G401 (cell line): ENCODE measurements around the gene ZNF792. TPM values are rescaled to one million over a fixed set of nuclear protein-coding genes. Genes with fewer than 3 reads are reported as not detected.
"Not testable (repeated sequence)": the region's sequence is repeated elsewhere in the genome, so short reads cannot be mapped to it uniquely, and the experiment has no call there.

ENCODE experiments used
- DNase-seq: peaks from one replicate; pipeline ENCODE4 v3.0.0-alpha.2; 2015; ENCODE audit warnings: low spot score
- in situ Hi-C: cut with HindIII; loops from 2 replicates; pipeline ENCODE4 v1.10.0; 2016; ENCODE audit warnings: low sequenced_read_pairs, mixed read lengths
- total RNA-seq: library from RNA; depleted of rRNA; stranded (reverse); fragments of >200 nt; shearing (Covaris generic); gene quantifications from 2 replicates; pipeline ENCODE4 v1.2.3, GENCODE V29; 2014; rRNA removed

The ZNF792 gene
- total RNA-seq, 1 experiment from 2014 or later = 8.3 TPM

DNA sequence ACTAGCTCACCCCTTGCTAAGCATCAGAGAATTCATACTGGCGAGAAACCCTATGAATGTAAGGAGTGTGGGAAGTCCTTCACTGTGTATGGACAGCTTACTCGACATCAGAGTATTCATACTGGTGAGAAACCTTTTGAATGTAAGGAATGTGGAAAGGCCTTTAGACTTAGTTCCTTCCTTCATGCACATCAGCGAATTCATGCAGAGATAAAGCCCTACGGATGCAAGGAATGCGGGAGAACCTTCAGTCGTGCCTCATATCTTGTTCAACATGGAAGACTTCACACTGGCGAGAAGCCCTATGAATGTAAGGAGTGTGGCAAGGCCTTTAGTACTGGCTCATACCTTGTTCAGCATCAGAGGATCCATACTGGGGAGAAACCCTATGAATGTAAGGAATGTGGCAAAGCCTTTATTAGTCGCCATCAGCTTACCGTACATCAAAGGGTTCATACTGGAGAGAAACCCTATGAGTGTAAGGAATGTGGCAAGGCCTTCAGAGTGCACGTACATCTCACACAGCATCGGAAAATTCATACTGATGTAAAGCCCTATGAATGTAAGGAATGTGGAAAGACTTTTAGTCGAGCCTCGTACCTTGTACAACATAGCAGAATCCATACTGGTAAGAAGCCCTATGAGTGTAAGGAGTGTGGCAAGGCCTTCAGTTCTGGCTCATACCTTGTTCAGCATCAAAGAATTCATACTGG lies 20.0 kb downstream of the ZNF792 start:
- in situ Hi-C loops = no loop called here
- DNase-seq = no peak

DNA sequence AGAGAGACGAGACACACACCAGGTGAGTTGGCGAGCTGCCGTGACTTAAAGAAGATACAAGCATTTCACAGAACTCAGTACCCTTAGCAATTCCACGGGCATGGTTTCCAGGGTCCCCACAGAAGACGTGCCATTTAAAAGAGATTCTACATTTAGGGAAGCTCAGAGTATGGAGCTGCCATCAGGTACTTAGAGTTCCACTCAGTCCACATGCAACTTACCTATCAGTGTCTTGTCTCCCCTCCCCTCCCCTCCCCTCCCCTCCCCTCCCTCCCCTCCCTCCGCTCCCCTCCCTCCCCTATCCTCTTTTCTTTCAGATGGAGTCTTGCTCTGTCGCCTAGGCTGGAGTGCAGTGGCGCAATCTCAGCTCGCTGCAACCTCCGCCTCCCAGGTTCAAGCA lies 25.1 kb downstream of the ZNF792 start:
- no peak for DNase-seq
- in situ Hi-C loops = no loop called here

DNA sequence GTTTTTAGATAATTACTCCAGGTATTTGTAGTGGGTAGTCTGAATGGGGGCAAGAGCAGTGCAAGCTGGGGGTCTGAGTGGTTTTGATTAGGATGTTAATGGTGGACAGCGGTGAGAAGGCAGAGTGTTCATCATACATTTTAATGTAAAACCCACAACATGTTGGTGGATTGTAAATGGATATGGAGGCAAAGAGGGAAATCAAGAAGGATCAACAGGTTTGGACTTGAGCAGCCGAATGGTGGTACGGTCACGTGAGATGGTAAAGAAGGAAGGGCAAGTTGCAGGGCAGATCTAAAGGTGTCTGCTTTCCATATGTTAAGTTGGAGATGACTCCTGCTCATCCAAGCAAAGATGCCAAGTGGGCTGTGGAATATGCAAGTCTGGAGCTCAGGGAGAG lies 27.8 kb downstream of the ZNF792 start:
- no peak for DNase-seq
- in situ Hi-C loops = no loop called here

DNA sequence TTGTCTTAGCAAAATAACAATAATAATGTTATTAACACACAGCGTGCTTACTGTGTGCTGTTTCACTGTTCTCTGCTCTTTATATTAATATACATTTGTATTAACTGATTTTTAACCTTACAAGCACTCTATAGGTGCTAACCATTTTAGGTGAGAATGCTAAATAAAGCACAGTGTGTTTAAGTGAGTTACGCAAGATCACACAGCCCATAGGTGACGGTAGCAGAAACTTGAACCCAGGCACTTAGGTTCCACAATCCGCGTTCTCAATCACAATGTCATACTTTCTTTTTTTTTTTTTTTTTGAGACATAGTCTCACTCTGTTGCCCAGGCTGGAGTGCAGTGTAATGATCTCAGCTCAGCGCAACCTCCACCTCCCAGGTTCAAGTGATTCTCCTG lies 31.5 kb downstream of the ZNF792 start:
- in situ Hi-C loops = no loop called here
- DNase-seq = no peak

DNA sequence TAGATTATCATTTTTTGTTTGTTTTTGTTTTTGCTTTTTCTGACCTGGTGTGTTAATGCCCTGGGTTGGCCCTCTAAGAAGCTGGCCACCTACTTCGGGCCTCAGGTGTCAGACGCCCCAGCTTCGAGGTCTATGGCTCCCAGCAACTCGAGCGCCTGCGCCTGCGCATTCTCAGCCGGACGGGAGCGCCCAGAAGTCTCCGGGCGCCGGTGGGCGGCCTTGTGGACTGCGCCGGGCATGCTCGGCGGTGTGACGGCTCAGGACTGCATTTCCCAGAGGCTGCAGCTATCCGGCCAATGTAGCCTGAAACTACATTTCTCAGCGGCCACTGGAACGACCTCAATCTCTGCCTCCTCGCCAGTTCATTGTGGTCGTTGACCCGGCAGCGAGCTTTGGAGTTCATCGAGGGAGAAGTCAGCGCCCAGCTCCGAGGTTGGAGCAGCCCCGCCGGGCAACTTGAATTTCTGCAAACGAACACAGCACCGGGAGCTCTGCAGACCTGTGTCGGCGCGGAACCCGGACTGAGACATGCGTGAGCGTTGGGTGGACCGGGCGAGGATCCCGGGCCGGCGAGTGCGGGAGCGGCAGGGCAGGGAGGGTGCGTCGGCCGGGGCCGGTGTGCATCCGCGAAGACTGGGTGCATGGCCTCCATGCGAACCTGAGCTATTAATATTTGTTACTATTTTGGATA lies 37.2 kb downstream of the ZNF792 start, which contains the start of gene ZNF30:
Gene ZNF30, plus strand, starts transcription at position 219 of the 691 bp plus-strand sequence. CDS start 3,045 bp downstream, outside the sequence.
- in situ Hi-C loops = no loop called here
- peak; percentile 94 for DNase-seq

DNA sequence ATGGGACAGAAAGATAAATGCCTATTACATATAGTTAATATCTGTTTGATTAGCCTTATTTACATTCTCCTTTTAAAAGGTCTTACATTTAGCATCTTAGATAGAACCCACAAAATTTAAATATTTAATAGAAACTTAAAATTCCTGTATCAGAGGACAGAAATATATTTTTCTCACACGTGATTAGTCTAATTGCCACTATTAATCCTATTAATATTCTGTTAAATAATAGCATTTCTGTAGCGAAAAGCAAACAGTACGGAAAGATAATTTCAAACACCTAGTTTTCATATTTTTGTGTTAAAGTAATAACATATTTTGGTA lies 37.7 kb downstream of the ZNF792 start:
- DNase-seq = no peak
- in situ Hi-C loops = no loop called here

DNA sequence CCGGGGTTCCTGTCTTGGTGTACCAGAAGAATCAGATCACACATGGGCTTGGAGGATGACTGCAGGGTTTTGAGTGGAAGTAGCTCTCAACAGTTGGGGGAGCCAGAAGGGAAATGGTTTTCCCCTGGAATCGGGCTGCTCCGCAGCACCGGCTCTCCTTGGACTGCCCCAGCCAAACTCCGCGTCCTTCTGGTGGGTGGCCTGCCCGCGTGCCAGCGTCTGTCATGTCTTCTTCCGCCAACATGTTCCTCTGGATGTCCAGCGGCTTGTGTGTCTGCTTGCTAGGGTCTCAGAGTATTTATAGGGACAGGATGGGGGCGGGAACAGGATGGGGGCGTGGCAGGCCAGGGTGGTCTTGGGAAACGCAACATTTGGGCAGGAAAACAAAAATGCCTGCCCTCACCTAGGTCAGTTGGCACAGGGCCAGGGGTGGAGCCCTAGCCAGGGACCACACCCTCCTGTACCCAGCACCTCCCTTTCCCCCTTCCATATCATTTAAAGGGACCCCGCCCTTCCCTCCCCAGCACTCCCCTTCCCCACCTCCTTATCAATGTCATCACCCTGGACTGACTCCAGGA lies 38.7 kb downstream of the ZNF792 start:
- in situ Hi-C loops = no loop called here

DNA sequence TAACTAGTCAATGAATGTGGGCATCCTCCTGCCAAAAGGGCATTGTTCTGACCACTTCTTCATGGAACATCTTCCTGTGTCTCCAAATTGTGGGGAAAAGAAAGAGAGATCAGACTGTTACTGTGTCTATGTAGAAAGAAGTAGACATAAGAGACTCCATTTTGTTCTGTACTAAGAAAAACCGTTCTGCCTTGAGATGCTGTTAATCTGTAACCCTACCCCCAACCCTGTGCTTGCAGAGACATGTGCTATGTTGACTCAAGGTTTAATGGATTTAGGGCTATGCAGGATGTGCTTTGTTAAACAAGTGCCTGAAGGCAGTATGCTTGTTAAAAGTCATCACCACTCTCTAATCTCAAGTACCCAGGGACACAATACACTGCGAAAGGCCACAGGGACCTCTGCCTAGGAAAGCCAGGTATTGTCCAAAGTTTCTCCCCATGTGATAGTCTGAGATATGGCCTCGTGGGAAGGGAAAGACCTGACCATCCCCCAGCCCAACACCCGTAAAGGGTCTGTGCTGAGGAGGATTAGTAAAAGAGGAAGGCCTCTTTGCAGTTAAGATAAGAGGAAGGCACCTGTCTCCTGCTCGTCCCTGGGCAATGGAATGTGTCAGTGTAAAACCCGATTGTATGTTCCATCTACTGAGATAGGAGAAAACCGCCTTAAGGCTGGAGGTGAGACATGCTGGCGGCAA lies 43.8 kb downstream of the ZNF792 start:
- DNase-seq, in situ Hi-C loops: not testable (repeated sequence)

More for the DNA sequence above, 38.7 kb downstream of the ZNF792 start:
- no peak for DNase-seq

DNA sequence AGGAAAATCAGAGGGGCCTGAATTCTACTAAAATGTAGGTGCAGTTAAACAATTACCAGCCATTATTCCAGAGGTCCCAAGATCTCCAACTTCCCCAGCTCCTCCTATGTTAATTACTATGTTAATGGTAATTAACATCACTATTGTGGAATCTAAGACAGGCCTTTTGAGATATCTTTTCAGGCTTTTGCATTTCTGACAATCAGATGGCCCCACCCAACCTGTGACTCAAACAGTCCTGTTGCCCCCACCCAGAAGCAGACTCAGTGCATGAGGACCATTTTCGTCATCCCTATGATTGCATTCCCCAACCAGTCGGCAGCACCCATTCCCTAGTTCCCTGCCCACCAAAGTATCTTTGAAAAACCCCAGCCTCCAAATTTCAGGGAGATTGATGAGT lies 45.8 kb downstream of the ZNF792 start:
- DNase-seq = no peak
- in situ Hi-C loops = no loop called here

DNA sequence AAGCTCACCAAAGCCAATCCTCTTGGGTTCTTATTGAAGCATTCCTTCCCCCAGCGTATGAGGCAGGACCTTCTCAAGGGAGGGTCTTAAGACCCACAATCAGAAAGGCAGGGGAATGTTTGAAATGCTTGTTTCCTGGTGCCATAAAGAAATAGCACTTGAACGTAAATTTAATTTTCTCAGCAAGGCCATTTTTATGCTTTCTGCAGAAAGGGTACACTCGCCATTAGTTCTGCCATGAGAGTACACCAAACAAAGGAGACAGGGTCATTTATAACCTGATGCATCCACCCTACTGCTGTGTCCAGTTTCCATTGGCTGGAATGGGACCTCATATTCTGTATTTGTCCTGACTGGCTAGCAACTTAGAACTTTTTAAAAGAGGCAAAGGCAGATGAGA lies 46.9 kb downstream of the ZNF792 start:
- in situ Hi-C loops, DNase-seq: not testable (repeated sequence)

DNA sequence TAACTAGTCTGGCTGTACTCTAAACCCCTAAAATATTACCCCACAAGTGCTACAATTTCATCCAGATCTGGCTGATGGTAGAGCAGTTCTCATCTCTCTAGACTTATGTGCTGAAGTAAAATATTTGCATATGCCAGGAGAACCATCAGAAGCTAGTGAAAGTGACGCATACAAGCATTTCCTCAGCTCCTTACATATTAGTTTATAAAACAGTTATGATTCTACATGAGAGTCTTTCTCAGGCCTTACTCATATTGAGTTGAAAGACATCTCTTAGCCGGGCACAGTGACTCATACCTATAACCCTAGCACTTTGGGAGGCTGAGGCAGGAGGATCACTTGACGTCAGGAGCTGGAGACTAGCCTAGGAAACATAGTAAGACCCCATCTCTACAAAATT lies 53.3 kb downstream of the ZNF792 start:
- no peak for DNase-seq
- in situ Hi-C loops = no loop called here

Other genes with a start within 250 kb of the ZNF792 start
- 13.1 and 14.2 TPM in 2 replicates for gene ZNF181, start 230.0 kb downstream of the ZNF792 start, total RNA-seq
- gene ZNF599, start 191.0 kb downstream of the ZNF792 start, total RNA-seq = 8.4 and 12.5 TPM in 2 replicates
- gene ZNF30, start 37.3 kb downstream of the ZNF792 start, total RNA-seq = 2.8 and 3.2 TPM in 2 replicates
- 29.9 and 42.9 TPM in 2 replicates for gene GRAMD1A, start 36.1 kb upstream of the ZNF792 start, total RNA-seq
- gene SCN1B, start 66.2 kb upstream of the ZNF792 start, total RNA-seq = 0.17 TPM in 1 of 2 replicates, not detected in the other
- not detected in 2 replicates for gene HPN, start 77.5 kb upstream of the ZNF792 start, total RNA-seq
- not detected in 2 replicates for gene FXYD3, start 151.6 kb upstream of the ZNF792 start, total RNA-seq
- gene LGI4, start 170.8 kb upstream of the ZNF792 start, total RNA-seq = 0.06 and 0.07 TPM in 2 replicates
- not detected in 2 replicates for gene FXYD1, start 174.6 kb upstream of the ZNF792 start, total RNA-seq
- not detected in 2 replicates for gene FXYD7, start 179.0 kb upstream of the ZNF792 start, total RNA-seq
- gene FXYD5, start 190.5 kb upstream of the ZNF792 start, total RNA-seq = not detected in 2 replicates